ENCODE measurements around the gene KIAA1328.
"Not testable (repeated sequence)": the region's sequence is repeated elsewhere in the genome, so short reads cannot be mapped to it uniquely, and the experiment has no call there.

KIAA1328 gene

DNA sequence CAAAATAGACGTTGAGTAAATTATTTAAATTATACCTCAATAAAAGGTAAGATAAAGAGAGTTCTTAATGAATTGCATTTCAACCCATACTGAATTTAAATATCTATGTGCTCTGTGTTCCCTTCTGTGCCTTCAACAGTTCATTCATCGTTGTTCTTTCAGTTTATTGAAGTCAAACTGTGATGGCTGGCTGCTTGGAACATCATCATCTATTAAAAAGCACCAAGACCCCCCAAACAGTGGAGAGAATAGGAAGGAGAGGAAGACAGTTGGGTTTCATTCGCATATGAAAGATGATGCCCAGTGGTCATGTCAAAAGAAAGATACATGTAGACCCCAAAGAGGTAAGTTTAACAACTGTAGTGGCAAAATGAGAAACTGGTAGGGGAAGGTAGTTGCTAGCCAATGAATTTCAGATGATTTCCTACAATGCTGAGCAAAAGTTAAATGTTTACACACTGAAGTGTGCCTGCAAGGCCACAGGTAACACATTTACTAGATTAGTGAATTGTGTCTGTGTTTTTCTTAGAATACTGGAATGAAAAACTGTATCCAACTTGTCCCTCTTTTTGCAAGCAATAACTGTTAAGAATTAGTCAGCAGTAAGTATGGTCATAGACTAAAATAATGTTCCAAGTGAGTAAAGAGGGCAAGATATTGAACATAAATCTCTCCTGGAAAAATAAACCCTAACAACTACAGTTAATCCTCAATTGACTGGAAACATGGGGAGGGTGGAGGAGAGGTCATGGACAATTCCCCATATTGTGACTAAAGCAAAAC, 331.3 kb downstream of the KIAA1328 start:
- H3K4me2 ChIP-seq (ENCODE audit: low read length), result no peak overlapping the region
- no peak overlapping the region for H3K9ac ChIP-seq (ENCODE audit: low read depth, low read length)
- no peaks in the 10 kb centered on the region for H3K27me3 ChIP-seq (ENCODE audit: control insufficient read depth, insufficient read depth, low read length)
- H3K9me3 ChIP-seq (replicated peaks; ENCODE audit: low read length), result no peaks in the 10 kb centered on the region
- H3K4me3 ChIP-seq (ENCODE audit: low read length), result no peak overlapping the region
- H3K4me1 ChIP-seq (ENCODE audit: control insufficient read depth, insufficient read depth, low read length), result no peaks in the 10 kb centered on the region
- H3K36me3 ChIP-seq (ENCODE audit: insufficient read depth, low read length), result no peaks in the 10 kb centered on the region

DNA sequence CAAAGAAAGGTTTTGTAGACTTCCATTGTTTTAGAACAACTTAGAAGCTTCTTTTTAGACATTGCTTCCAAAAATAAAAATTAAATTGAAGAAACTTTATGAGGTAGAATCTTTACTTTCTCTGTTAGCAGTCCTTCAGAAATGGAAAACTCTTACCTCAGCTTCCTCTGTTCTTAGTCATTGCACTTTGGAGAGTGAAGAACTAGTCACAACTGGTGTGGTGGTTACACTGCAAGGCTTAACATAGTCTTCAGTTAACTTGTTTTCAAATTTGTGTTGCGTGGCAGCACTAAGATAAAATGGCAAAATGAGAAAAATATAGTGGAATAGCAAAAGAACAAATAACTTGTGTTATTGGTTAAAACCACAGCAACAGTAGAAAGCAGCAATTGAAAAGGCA, 332.6 kb downstream of the KIAA1328 start:
- Histone ChIP-seq H3K36me3 (ENCODE audit: insufficient read depth, low read length) (no peaks in the 10 kb centered on the region), H3K4me1 (ENCODE audit: control insufficient read depth, insufficient read depth, low read length) (no peaks in the 10 kb centered on the region), H3K4me3 (ENCODE audit: low read length) (no peak overlapping the region), H3K4me2 (ENCODE audit: low read length) (no peak overlapping the region), H3K27me3 (ENCODE audit: control insufficient read depth, insufficient read depth, low read length) (no peaks in the 10 kb centered on the region), H3K9me3 (replicated peaks; ENCODE audit: low read length) (no peaks in the 10 kb centered on the region), H3K9ac (ENCODE audit: low read depth, low read length) (no peak overlapping the region)

DNA sequence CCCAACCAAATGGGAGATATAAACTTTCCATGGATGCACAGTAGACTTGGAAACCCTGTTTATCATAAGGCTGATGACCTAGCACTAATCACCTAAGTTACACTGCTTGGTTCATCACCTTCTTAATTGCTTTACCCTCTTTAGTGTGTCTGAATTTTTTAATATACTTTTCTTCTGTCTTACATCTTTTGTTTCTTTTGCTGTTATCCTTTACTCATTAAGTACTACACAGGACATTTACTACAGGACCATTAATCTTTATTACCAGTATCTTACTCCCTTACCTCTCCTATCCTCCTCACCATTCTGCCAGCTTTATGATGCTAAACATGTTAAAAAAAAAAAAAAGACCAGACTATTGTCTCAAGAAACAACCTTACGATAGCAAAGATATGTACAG, 333.6 kb downstream of the KIAA1328 start:
- no peak overlapping the region for H3K9ac ChIP-seq (ENCODE audit: low read depth, low read length)
- H3K4me2 ChIP-seq (ENCODE audit: low read length), result no peak overlapping the region
- no peak overlapping the region for H3K4me3 ChIP-seq (ENCODE audit: low read length)
- H3K9me3 ChIP-seq (replicated peaks; ENCODE audit: low read length), result no peaks in the 10 kb centered on the region
- H3K36me3 ChIP-seq (ENCODE audit: insufficient read depth, low read length), result no peaks in the 10 kb centered on the region
- no peaks in the 10 kb centered on the region for H3K27me3 ChIP-seq (ENCODE audit: control insufficient read depth, insufficient read depth, low read length)
- H3K4me1 ChIP-seq (ENCODE audit: control insufficient read depth, insufficient read depth, low read length), result no peaks in the 10 kb centered on the region

DNA sequence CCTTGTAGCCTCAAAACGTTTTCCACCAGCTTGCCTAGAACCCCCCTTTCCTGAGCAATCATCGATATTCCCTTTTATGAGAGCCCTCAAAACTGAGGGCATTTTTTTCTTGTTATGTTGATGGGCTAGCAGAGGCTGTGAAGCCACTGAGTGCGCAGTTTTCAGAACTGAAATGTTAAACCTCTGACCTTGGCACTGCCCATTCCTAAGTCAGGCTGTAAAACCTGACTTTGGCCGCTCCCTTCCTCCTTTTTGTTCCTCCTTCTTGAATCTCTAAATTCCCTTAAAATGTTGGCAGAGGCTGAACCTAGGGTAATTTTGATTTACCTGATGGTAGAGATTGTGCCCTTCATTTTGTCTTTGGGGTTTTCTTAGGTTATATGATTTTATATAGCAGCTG, 334.2 kb downstream of the KIAA1328 start:
- Histone ChIP-seq H3K9me3 (replicated peaks; ENCODE audit: low read length) (no peaks in the 10 kb centered on the region), H3K4me3 (ENCODE audit: low read length) (no peak overlapping the region), H3K36me3 (ENCODE audit: insufficient read depth, low read length) (no peaks in the 10 kb centered on the region), H3K27me3 (ENCODE audit: control insufficient read depth, insufficient read depth, low read length) (no peaks in the 10 kb centered on the region), H3K4me1 (ENCODE audit: control insufficient read depth, insufficient read depth, low read length) (no peaks in the 10 kb centered on the region), H3K9ac (ENCODE audit: low read depth, low read length) (no peak overlapping the region), H3K4me2 (ENCODE audit: low read length) (no peak overlapping the region)

DNA sequence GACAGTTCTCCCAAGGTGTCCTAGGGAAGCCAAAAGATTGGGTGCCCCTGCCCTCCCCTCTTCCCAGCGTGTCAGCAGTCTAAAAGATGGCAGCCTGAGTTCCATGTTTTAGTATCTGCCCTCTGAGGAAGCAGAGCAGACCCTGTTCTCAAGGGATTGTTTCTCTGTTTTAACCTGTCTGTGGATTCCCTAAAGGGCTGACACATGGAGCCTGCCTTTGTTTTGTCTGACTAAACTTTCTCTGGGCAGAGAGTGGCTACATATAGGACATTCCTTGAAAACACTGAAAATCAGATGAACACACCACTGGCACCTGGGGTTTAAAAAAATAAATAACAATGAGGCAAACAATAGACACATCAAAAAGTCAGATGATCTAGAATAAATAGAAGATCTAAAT, 337.6 kb downstream of the KIAA1328 start:
- H3K9me3 ChIP-seq (replicated peaks; ENCODE audit: low read length), result no peaks in the 10 kb centered on the region
- H3K4me3 ChIP-seq (ENCODE audit: low read length), result no peak overlapping the region
- no peaks in the 10 kb centered on the region for H3K36me3 ChIP-seq (ENCODE audit: insufficient read depth, low read length)
- no peaks in the 10 kb centered on the region for H3K27me3 ChIP-seq (ENCODE audit: control insufficient read depth, insufficient read depth, low read length)
- H3K4me2 ChIP-seq (ENCODE audit: low read length), result no peak overlapping the region
- H3K9ac ChIP-seq (ENCODE audit: low read depth, low read length), result no peak overlapping the region
- no peaks in the 10 kb centered on the region for H3K4me1 ChIP-seq (ENCODE audit: control insufficient read depth, insufficient read depth, low read length)

DNA sequence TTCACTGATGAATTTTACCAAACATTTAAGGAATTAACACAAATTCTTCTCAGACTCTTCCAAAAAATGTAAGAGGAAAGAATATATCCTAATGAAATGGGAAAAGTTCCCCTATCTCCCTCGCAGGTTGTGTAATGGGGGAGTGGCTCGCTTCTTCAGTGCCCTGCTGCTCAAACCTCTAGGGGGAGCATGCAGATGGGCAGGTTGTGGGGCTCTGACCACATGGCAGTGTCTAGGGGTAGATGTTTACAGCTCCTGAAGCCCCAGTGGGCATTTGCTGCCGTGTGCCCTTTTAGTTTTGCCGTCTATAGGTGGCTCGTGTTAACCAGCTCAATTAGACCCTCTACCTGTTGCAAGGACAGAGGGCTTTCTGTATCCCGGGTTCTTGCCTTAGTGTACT, 338.0 kb downstream of the KIAA1328 start:
- H3K4me1 ChIP-seq (ENCODE audit: control insufficient read depth, insufficient read depth, low read length); H3K9me3 ChIP-seq (replicated peaks; ENCODE audit: low read length); H3K9ac ChIP-seq (ENCODE audit: low read depth, low read length); H3K4me3 ChIP-seq (ENCODE audit: low read length); H3K36me3 ChIP-seq (ENCODE audit: insufficient read depth, low read length); H3K4me2 ChIP-seq (ENCODE audit: low read length); H3K27me3 ChIP-seq (ENCODE audit: control insufficient read depth, insufficient read depth, low read length): not testable (repeated sequence)

DNA sequence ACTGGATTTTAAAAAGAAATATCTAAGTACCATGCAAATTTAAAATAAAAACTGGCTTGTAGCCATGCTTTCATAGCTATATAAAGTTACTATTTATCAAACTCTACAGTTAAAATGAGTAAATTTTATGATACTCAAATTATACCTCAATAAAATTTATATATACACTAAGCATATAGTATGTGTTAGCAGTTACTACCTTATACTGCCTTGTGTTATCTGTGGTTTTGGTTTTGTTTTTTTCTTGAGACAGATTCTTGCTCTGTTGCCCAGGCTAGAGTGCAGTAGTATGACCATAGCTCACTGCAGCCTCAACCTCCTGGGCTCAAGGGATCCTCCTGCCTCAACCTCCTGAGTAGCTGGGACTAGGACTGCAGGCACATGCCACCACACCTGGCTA, 342.1 kb downstream of the KIAA1328 start:
- no peak overlapping the region for H3K4me3 ChIP-seq (ENCODE audit: low read length)
- H3K36me3 ChIP-seq (ENCODE audit: insufficient read depth, low read length), result no peaks in the 10 kb centered on the region
- H3K4me1 ChIP-seq (ENCODE audit: control insufficient read depth, insufficient read depth, low read length), result no peaks in the 10 kb centered on the region
- H3K9me3 ChIP-seq (replicated peaks; ENCODE audit: low read length), result no peaks in the 10 kb centered on the region
- H3K9ac ChIP-seq (ENCODE audit: low read depth, low read length), result no peak overlapping the region
- no peak overlapping the region for H3K4me2 ChIP-seq (ENCODE audit: low read length)
- H3K27me3 ChIP-seq (ENCODE audit: control insufficient read depth, insufficient read depth, low read length), result no peaks in the 10 kb centered on the region

DNA sequence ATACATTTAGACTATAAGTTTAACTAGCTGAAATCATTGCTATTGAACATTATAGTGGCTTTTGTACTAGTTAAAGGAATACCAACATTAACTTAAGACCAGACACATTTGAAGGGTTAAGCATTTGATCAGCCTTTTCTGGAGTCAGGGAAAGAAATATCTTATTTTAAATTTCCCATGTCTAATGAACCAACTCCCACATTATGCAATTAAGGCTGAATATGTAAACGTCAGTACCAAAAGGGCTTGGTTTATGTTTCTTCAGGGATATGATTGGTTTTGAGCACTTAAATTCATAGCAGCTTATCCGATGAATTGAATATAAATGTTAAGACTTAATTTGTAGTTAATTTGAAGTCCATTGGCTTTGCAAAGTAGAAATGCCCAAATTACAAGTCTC, 344.5 kb downstream of the KIAA1328 start:
- no peaks in the 10 kb centered on the region for H3K4me1 ChIP-seq (ENCODE audit: control insufficient read depth, insufficient read depth, low read length)
- no peak overlapping the region for H3K4me2 ChIP-seq (ENCODE audit: low read length)
- H3K4me3 ChIP-seq (ENCODE audit: low read length), result no peak overlapping the region
- H3K36me3 ChIP-seq (ENCODE audit: insufficient read depth, low read length), result no peaks in the 10 kb centered on the region
- no peaks in the 10 kb centered on the region for H3K27me3 ChIP-seq (ENCODE audit: control insufficient read depth, insufficient read depth, low read length)
- H3K9me3 ChIP-seq (replicated peaks; ENCODE audit: low read length), result no peaks in the 10 kb centered on the region
- no peak overlapping the region for H3K9ac ChIP-seq (ENCODE audit: low read depth, low read length)

DNA sequence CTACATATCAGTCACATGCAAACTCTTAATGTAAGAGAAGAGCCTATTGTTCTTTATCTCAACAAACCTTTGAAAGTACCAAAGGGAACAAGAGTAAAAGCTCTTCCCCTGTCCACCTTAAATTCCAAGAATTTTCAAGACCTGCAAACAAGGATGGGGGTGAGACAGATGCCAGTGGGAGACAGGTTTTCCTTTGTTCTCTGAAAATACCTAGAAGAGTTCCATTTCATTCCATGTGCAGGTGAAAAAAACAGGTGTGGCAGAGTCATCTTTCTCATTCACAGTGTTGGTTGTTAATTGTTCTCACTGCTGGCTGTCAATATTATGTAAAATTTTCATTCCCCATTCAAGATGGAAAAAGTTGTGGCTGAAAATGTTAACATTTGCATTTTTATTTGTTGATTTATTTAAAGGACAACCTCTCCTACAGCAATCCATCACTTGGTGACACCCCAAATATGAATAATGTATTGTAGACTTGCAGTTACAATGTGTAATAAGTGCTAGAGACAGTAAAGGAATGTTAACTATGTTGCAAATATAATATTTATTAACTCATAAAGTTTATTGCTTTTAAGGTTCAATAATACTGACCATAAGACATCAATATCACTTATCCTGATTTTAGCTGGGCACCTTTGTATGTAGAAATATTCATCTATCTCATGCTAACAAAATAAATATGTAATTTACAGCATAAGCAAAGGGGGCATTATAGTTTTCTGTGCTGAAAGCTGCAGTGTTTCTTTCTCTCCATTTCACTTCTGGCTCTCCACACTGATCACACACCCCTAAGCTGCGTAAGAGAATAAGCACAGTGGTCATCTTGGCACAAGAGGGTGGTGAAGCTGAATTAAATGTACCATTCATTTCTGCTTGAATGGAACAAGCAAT, 347.0 kb downstream of the KIAA1328 start:
- Histone ChIP-seq H3K36me3 (ENCODE audit: insufficient read depth, low read length) (no peaks in the 10 kb centered on the region), H3K9ac (ENCODE audit: low read depth, low read length) (no peak overlapping the region), H3K4me1 (ENCODE audit: control insufficient read depth, insufficient read depth, low read length) (no peaks in the 10 kb centered on the region), H3K9me3 (replicated peaks; ENCODE audit: low read length) (no peaks in the 10 kb centered on the region), H3K4me3 (ENCODE audit: low read length) (no peak overlapping the region), H3K27me3 (ENCODE audit: control insufficient read depth, insufficient read depth, low read length) (no peaks in the 10 kb centered on the region), H3K4me2 (ENCODE audit: low read length) (no peak overlapping the region)

DNA sequence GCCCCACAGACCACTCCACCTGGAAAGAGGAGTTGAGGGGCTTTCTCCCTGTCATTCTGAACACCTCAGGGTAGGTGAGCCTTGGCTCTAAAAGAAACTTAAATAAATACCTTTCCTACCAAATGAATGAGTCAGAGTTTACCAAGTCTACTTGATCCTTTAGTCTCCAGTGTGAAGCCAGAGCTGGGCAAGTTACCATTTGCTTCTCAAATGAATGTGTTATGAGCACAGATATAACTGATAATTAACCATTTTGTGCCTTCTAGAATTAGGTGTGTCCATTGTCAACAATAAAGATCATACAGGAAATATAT, 347.7 kb downstream of the KIAA1328 start:
- Histone ChIP-seq H3K9ac (ENCODE audit: low read depth, low read length) (no peak overlapping the region), H3K4me2 (ENCODE audit: low read length) (no peak overlapping the region), H3K36me3 (ENCODE audit: insufficient read depth, low read length) (no peaks in the 10 kb centered on the region), H3K4me1 (ENCODE audit: control insufficient read depth, insufficient read depth, low read length) (no peaks in the 10 kb centered on the region), H3K9me3 (replicated peaks; ENCODE audit: low read length) (no peaks in the 10 kb centered on the region), H3K4me3 (ENCODE audit: low read length) (no peak overlapping the region), H3K27me3 (ENCODE audit: control insufficient read depth, insufficient read depth, low read length) (no peaks in the 10 kb centered on the region)

DNA sequence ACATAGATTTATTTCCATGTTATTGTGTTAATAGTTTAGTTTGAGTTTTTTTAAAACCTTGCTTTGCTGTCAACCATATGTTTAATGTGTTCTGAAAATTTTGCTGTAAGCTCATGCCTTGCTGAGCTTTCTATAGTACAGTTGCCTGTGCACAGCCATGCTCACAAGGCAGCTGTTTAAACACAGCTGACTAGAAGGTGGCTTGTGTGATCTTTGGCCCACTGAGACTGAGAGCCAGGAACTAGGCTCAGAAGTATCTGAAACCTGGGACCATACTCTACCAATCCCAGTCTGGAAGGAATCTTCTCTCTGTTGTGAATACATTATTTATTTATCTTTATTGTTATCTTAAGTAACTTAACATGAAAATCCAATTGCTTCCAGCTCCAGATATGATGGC, 350.5 kb downstream of the KIAA1328 start:
- H3K9me3 ChIP-seq (replicated peaks; ENCODE audit: low read length), result no peaks in the 10 kb centered on the region
- H3K4me3 ChIP-seq (ENCODE audit: low read length), result no peak overlapping the region
- no peaks in the 10 kb centered on the region for H3K36me3 ChIP-seq (ENCODE audit: insufficient read depth, low read length)
- no peak overlapping the region for H3K9ac ChIP-seq (ENCODE audit: low read depth, low read length)
- H3K4me2 ChIP-seq (ENCODE audit: low read length), result no peak overlapping the region
- no peaks in the 10 kb centered on the region for H3K27me3 ChIP-seq (ENCODE audit: control insufficient read depth, insufficient read depth, low read length)
- no peaks in the 10 kb centered on the region for H3K4me1 ChIP-seq (ENCODE audit: control insufficient read depth, insufficient read depth, low read length)

DNA sequence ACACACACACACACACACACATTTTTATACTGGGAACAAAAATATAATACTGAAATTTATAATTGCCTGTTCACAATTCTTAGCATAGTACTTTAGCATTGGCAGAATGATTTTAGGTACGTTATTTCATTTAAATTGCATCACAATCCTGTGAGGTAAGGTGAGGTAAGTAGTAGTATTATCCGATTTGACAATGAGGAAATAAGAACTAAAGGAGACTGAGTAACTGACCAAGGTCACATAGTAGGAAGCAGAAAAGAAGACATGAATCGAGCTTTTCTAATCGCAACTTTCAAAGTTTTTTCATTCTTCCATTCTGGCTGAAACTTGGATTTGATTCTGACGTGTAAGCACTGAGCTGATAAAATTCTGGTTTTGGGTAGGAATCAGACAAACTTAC, 351.2 kb downstream of the KIAA1328 start:
- H3K36me3 ChIP-seq (ENCODE audit: insufficient read depth, low read length), result no peaks in the 10 kb centered on the region
- no peak overlapping the region for H3K9ac ChIP-seq (ENCODE audit: low read depth, low read length)
- H3K9me3 ChIP-seq (replicated peaks; ENCODE audit: low read length), result no peaks in the 10 kb centered on the region
- H3K4me3 ChIP-seq (ENCODE audit: low read length), result no peak overlapping the region
- no peaks in the 10 kb centered on the region for H3K4me1 ChIP-seq (ENCODE audit: control insufficient read depth, insufficient read depth, low read length)
- H3K27me3 ChIP-seq (ENCODE audit: control insufficient read depth, insufficient read depth, low read length), result no peaks in the 10 kb centered on the region
- H3K4me2 ChIP-seq (ENCODE audit: low read length), result no peak overlapping the region
